Breast epithelium (tissue), 4 donors: ENCODE data around the gene KRR1. TPM values are rescaled to one million over a fixed set of nuclear protein-coding genes. Genes with fewer than 3 reads are reported as not detected.

Source experiments
- DNase-seq, 2 donors: peaks; one replicate each; pipeline ENCODE4 v3.0.0-alpha.2; 2019; ENCODE audit warnings: low spot score in 2 of 2
- H3K27ac ChIP-seq, 2 donors: fragments of 200-600 bp; sonication (generic) in 1 of 2; one replicate each; pipeline ENCODE4 v1.5.1; 2016 to 2019; ENCODE audit warnings: mild to moderate bottlenecking in 1 of 2
- H3K27me3 ChIP-seq, 2 donors: fragments of 200-600 bp; sonication (generic) in 1 of 2; one replicate each; pipeline versions ENCODE4 v1.5.1 to v1.6.0; 2017 to 2019; ENCODE audit warnings: control low read depth in 1 of 2, mild to moderate bottlenecking in 1 of 2
- H3K36me3 ChIP-seq: fragments of 200-600 bp; one replicate; pipeline ENCODE4 v1.5.1; 2019
- H3K4me1 ChIP-seq, 2 donors: fragments of 200-600 bp; sonication (generic); one replicate each; pipeline ENCODE4 v1.5.1; 2016 to 2019; ENCODE audit warnings: control low read depth in 1 of 2
- H3K4me3 ChIP-seq, 3 donors: fragments of 200-600 bp; sonication (generic); 1 replicate in 2 of 3; 2 replicates in 1 of 3; pipeline ENCODE4 v1.5.1; 2016 to 2019; ENCODE audit warnings: mild to moderate bottlenecking in 3 of 3, moderate library complexity in 2 of 3
- H3K9me3 ChIP-seq, 2 donors: fragments of 200-600 bp; sonication (generic) in 1 of 2; one replicate each; pipeline ENCODE4 v1.5.1; 2016 to 2019; ENCODE audit warnings: control low read depth in 1 of 2
- POLR2A ChIP-seq: fragments of 450-650 bp; IDR thresholded peaks from one replicate; pipeline ENCODE4 v1.6.1; 2016; ENCODE audit warnings: antibody characterized with exemption, mild to moderate bottlenecking, moderate library complexity
- POLR2AphosphoS5 ChIP-seq, 3 donors: sonication (generic); formaldehyde crosslinking; IDR thresholded peaks; one replicate each; pipeline ENCODE4 v1.6.1; 2017; ENCODE audit warnings: antibody characterized with exemption in 3 of 3
- intact Hi-C: fragments of 100-400 bp; cut with DNase I; formaldehyde crosslinking; loops from one replicate; pipeline ENCODE4 v1.15.1; 2023; ENCODE audit warnings: low total_unique reads
- total RNA-seq, 3 donors: library from RNA; depleted of rRNA; stranded (reverse); fragments of >200 nt; gene quantifications; one replicate each; pipeline ENCODE4 v1.1.0, GENCODE V29; 2016
- TF ChIP-seq, protein P1 (sequence below), 3 donors: fragments of 450-650 bp; IDR thresholded peaks; one replicate each; pipeline ENCODE4 v1.5.1; 2016 to 2017; ENCODE audit warnings: antibody characterized with exemption in 3 of 3, mild to moderate bottlenecking in 3 of 3, moderate library complexity in 3 of 3

The KRR1 gene
- total RNA-seq, 3 donors from 2014 or later, result 34.1 to 56.9 (median 36.4) TPM

DNA sequence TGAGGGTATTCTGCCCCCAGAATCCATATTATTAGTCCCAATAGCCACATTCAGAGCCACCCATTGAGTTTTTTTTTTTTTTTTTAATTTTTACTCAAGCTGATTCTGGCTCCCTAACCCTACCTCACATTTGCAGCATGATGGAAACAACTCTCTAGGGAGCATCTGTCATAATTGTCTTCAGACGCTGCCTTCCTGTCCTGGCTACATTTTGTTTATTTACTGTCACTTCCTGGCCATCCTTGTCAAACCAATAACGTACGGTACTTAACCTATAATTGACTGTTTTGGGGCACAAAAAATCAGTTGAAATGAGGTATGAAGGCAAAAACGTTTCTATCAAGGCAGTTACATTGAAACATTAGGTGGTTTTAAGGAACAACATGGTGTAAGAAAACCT is 28.8 kb downstream of the KRR1 start:
- H3K9me3 ChIP-seq, result no peaks in the 10 kb centered on the region
- H3K4me3 ChIP-seq, result peak overlapping the region in 2 of 3 donors; percentile 54 to 61
- no peak for DNase-seq
- TF ChIP-seq POLR2AphosphoS5 (IDR thresholded peaks at IDR 0.05) (no peak), POLR2A (no peak)
- TF ChIP-seq, protein P1, sequence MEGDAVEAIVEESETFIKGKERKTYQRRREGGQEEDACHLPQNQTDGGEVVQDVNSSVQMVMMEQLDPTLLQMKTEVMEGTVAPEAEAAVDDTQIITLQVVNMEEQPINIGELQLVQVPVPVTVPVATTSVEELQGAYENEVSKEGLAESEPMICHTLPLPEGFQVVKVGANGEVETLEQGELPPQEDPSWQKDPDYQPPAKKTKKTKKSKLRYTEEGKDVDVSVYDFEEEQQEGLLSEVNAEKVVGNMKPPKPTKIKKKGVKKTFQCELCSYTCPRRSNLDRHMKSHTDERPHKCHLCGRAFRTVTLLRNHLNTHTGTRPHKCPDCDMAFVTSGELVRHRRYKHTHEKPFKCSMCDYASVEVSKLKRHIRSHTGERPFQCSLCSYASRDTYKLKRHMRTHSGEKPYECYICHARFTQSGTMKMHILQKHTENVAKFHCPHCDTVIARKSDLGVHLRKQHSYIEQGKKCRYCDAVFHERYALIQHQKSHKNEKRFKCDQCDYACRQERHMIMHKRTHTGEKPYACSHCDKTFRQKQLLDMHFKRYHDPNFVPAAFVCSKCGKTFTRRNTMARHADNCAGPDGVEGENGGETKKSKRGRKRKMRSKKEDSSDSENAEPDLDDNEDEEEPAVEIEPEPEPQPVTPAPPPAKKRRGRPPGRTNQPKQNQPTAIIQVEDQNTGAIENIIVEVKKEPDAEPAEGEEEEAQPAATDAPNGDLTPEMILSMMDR (IDR thresholded peaks at IDR 0.05), result no peak
- H3K27ac ChIP-seq, result peak overlapping the region in 1 of 2 donors; percentile 10
- no peaks in the 10 kb centered on the region for H3K27me3 ChIP-seq
- no peaks in the 10 kb centered on the region for H3K36me3 ChIP-seq
- intact Hi-C loops, result no loop called here
- H3K4me1 ChIP-seq, result no peaks in the 10 kb centered on the region

- Histone ChIP-seq H3K4me1 (no peaks in the 10 kb centered on the region), H3K9me3 (no peaks in the 10 kb centered on the region), H3K36me3 (no peaks in the 10 kb centered on the region), H3K27me3 (no peaks in the 10 kb centered on the region), H3K4me3 (peak overlapping the region; percentile 39 to 61 (median 54)), H3K27ac (peak overlapping the region; percentile 10 to 90)
- intact Hi-C loops, result no loop called here
- TF ChIP-seq POLR2AphosphoS5 (IDR thresholded peaks at IDR 0.05) (no peak), POLR2A (no peak)
- TF ChIP-seq, protein P1 (IDR thresholded peaks at IDR 0.05), result no peak
- DNase-seq, result no peak
These were observed 29.6 kb downstream of the KRR1 start for GRCh38 chr12:75481774-75482173.

- Histone ChIP-seq H3K9me3 (no peaks in the 10 kb centered on the region), H3K27ac (peak overlapping the region; percentile 84 to 90), H3K4me3 (peak overlapping the region; percentile 39 to 61 (median 54)), H3K4me1 (no peaks in the 10 kb centered on the region), H3K36me3 (no peaks in the 10 kb centered on the region), H3K27me3 (no peaks in the 10 kb centered on the region)
- TF ChIP-seq POLR2AphosphoS5 (IDR thresholded peaks at IDR 0.05) (no peak), POLR2A (no peak)
- TF ChIP-seq, protein P1 (IDR thresholded peaks at IDR 0.05), result no peak
- intact Hi-C loops, result no loop called here
- DNase-seq, result no peak
These were observed 30.2 kb downstream of the KRR1 start for GRCh38 chr12:75481013-75481705.

GRCh38 chr12:75480469-75480949 is 30.9 kb downstream of the KRR1 start, which contains the start of gene GLIPR1:
Gene GLIPR1, plus strand, starts transcription at chr12:75480755. Its CDS starts 126 bp downstream, at chr12:75480881.
- Histone ChIP-seq H3K4me1 (no peaks in the 10 kb centered on the region), H3K4me3 (peak within 1 kb of the TSS; percentile 39 to 61 (median 54)), H3K36me3 (no peaks in the 10 kb centered on the region), H3K27me3 (no peaks in the 10 kb centered on the region), H3K27ac (peak within 1 kb of the TSS; percentile 84 to 90), H3K9me3 (no peaks in the 10 kb centered on the region)
- DNase-seq, result peak; percentile 58 to 78
- TF ChIP-seq POLR2A, result no peak
- TF ChIP-seq POLR2AphosphoS5 (IDR thresholded peaks at IDR 0.05), result peak; percentile 52 to 81 (median 63)
- TF ChIP-seq, protein P1 (IDR thresholded peaks at IDR 0.05), result no peak
- intact Hi-C loops, result no loop called here

DNA sequence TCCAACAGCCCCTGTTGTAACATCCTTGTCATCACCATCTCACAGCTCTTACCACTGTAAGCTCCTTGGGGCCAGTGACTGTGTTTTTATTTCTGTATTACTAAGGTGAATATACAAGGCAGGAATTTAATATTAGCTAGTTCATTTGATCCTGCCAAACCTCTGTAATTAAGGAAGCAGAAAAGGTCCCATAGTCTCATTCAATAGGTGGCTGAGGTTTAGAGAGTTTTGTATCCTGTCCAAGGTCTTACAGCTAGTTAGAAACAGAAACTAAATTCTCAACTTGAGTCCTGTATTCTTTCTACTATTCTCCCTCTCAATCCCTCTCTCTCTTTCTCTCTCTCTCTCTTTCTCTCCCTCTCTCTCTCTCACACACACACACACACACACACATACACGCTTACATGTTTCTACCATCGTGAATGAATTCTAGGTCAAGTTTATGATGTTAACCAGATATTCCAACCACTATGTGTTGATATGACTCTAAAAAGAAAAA is 31.4 kb downstream of the KRR1 start:
- intact Hi-C loops, result no loop called here

More for the DNA sequence above, 31.4 kb downstream of the KRR1 start:
- Histone ChIP-seq H3K4me3 (peak overlapping the region; percentile 39 to 61 (median 54)), H3K27ac (peak overlapping the region; percentile 84 to 90), H3K4me1 (no peaks in the 10 kb centered on the region), H3K36me3 (no peaks in the 10 kb centered on the region), H3K9me3 (no peaks in the 10 kb centered on the region), H3K27me3 (no peaks in the 10 kb centered on the region)
- TF ChIP-seq, protein P1 (IDR thresholded peaks at IDR 0.05), result peak in 1 of 3 donors; percentile 6
- TF ChIP-seq POLR2A (no peak), POLR2AphosphoS5 (IDR thresholded peaks at IDR 0.05) (no peak)
- DNase-seq, result no peak
